Transverse colon (tissue), 4 donors: ENCODE results near the gene DOCK2.

Experiments used
- CTCF ChIP-seq, 5 experiments: fragments of 200-600 bp in 3 of 5; fragments of 450-650 bp in 2 of 5; sonication (generic) in 3 of 5; IDR thresholded peaks; 1 replicate in 2 of 5; 2 replicates in 3 of 5; pipeline ENCODE4 v1.5.1; 2016 to 2017; ENCODE audit warnings: antibody characterized with exemption in 5 of 5, inconsistent platforms in 3 of 5, mild to moderate bottlenecking in 2 of 5, moderate library complexity in 1 of 5
- EP300 ChIP-seq: sonication (generic); formaldehyde crosslinking; IDR thresholded peaks from one replicate; pipeline ENCODE4 v1.6.1; 2017; ENCODE audit warnings: antibody characterized with exemption, low read depth
- POLR2A ChIP-seq: fragments of 450-650 bp; IDR thresholded peaks from one replicate; pipeline ENCODE4 v1.6.1; 2016; ENCODE audit warnings: antibody characterized with exemption, mild to moderate bottlenecking, moderate library complexity
- POLR2AphosphoS5 ChIP-seq, 3 donors: sonication (generic); formaldehyde crosslinking; IDR thresholded peaks; one replicate each; pipeline ENCODE4 v1.6.1; 2016; ENCODE audit warnings: antibody characterized with exemption in 3 of 3

GRCh38 chr5:169777159-169777558 is 140.1 kb downstream of the DOCK2 start:
- TF ChIP-seq CTCF (IDR thresholded peaks at IDR 0.05) (no peak), POLR2A (no peak), EP300 (no peak), POLR2AphosphoS5 (IDR thresholded peaks at IDR 0.05) (no peak)
